HG03135 (cell line): ENCODE results near the gene NCAPD3.

Source experiments
- ATAC-seq: cut with Tn5 transposase; IDR thresholded peaks from one replicate; pipeline ENCODE4 v1.9.1; 2021; ENCODE audit warnings: mild to moderate bottlenecking, moderate library complexity; ENCODE audit not compliant: unreplicated experiment

NCAPD3 gene

GRCh38 chr11:134254433-134255183 is 30.8 kb upstream of the NCAPD3 start:
- ATAC-seq: no peak

- ATAC-seq: peak; percentile 99
Measured at GRCh38 chr11:134253188-134253993, 29.6 kb upstream of the NCAPD3 start, which contains the start of the genes ACAD8 and THYN1. ACAD8 (plus strand) TSS chr11:134253568; CDS start chr11:134253601, 33 bp downstream. THYN1 (minus strand) TSS chr11:134253352; CDS start chr11:134252882, 470 bp downstream.

- peak; percentile 24 for ATAC-seq
Measured at GRCh38 chr11:134252346-134253187, 28.8 kb upstream of the NCAPD3 start.

- ATAC-seq: no peak
Measured at GRCh38 chr11:134250675-134251074, 26.9 kb upstream of the NCAPD3 start.

GRCh38 chr11:134250246-134250645 is 26.5 kb upstream of the NCAPD3 start:
- ATAC-seq: no peak

- ATAC-seq: no peak
Measured at GRCh38 chr11:134248910-134249480, 25.2 kb upstream of the NCAPD3 start.

GRCh38 chr11:134246678-134247077 is 22.9 kb upstream of the NCAPD3 start:
- no peak for ATAC-seq

- no peak for ATAC-seq
Measured at GRCh38 chr11:134246100-134246499, 22.3 kb upstream of the NCAPD3 start.

GRCh38 chr11:134245434-134245833 is 21.7 kb upstream of the NCAPD3 start:
- ATAC-seq: no peak

- ATAC-seq: peak; percentile 81
Measured at GRCh38 chr11:134244593-134244992, 20.8 kb upstream of the NCAPD3 start.

- ATAC-seq: no peak
Measured at GRCh38 chr11:134243913-134244312, 20.1 kb upstream of the NCAPD3 start.

- no peak for ATAC-seq
Measured at GRCh38 chr11:134242376-134242775, 18.6 kb upstream of the NCAPD3 start.

- ATAC-seq: no peak
Measured at GRCh38 chr11:134240592-134240991, 16.8 kb upstream of the NCAPD3 start.

GRCh38 chr11:134238956-134239355 is 15.2 kb upstream of the NCAPD3 start:
- ATAC-seq: no peak

GRCh38 chr11:134237557-134237922 is 13.8 kb upstream of the NCAPD3 start:
- ATAC-seq: no peak

- ATAC-seq: no peak
Measured at GRCh38 chr11:134236834-134237556, 13.2 kb upstream of the NCAPD3 start.

GRCh38 chr11:134235399-134235798 is 11.6 kb upstream of the NCAPD3 start:
- ATAC-seq: no peak

GRCh38 chr11:134233729-134234179 is 10.0 kb upstream of the NCAPD3 start:
- ATAC-seq: no peak

- ATAC-seq: no peak
Measured at GRCh38 chr11:134231958-134232659, 8.3 kb upstream of the NCAPD3 start.
